Psoas muscle (tissue), 8 donors: ENCODE results near the gene TMEM161A. TPM values are rescaled to one million over a fixed set of nuclear protein-coding genes. Genes with fewer than 3 reads are reported as not detected.

Experiments
- ATAC-seq, 4 donors: fragments of 200-7000 bp; cut with Tn5 transposase; one replicate each; pipeline ENCODE4 v1.9.1; 2020; ENCODE audit warnings: moderate library complexity in 3 of 4, mild to moderate bottlenecking in 2 of 4
- DNase-seq, 2 donors: peaks; one replicate each; pipeline ENCODE4 v3.0.0-alpha.2; 2020
- H3K27ac ChIP-seq: fragments of 200-600 bp; one replicate; pipeline ENCODE4 v1.8.0; 2022
- H3K27me3 ChIP-seq, 3 donors: fragments of 200-600 bp in 1 of 3; one replicate each; pipeline versions ENCODE4 v1.6.1 to v1.8.0; 2013 to 2022; ENCODE audit warnings: low read length in 2 of 3, mild to moderate bottlenecking in 2 of 3, moderate library complexity in 1 of 3; ENCODE audit not compliant: insufficient read depth in 3 of 3
- H3K36me3 ChIP-seq, 2 donors: fragments of 200-600 bp in 1 of 2; one replicate each; pipeline versions ENCODE4 v1.6.1 to v1.8.0; 2013 to 2022; ENCODE audit warnings: low read depth in 1 of 2, mild to moderate bottlenecking in 1 of 2, moderate library complexity in 1 of 2; ENCODE audit not compliant: insufficient read depth in 1 of 2
- H3K4me1 ChIP-seq: fragments of 200-600 bp; one replicate; pipeline ENCODE4 v1.8.0; 2022
- H3K4me3 ChIP-seq: fragments of 200-600 bp; one replicate; pipeline ENCODE4 v1.8.0; 2022; ENCODE audit warnings: mild to moderate bottlenecking
- H3K9me3 ChIP-seq: fragments of 200-600 bp; one replicate; pipeline ENCODE4 v1.8.0; 2022
- WGBS, 3 donors: extraction: QIAGEN DNeasy Blood & Tissue Kit; methylation state at CpG; one replicate each; pipeline versions ENCODE4 v1.1.6 to v1.1.7; 2013; 5-methylcytosine and 5-hydroxymethylcytosine counted together
- intact Hi-C, 2 donors: fragments of 100-400 bp; cut with DNase I; formaldehyde crosslinking; loops; one replicate each; pipeline versions ENCODE4 v1.11.0 to v1.14.2; 2022
- polyA plus RNA-seq, 3 donors: library from polyadenylated mRNA; stranded (reverse); fragments of 200-250 nt; gene quantifications; one replicate each; pipeline ENCODE4 v1.2.3, GENCODE V29; 2013
- total RNA-seq, 4 donors: library from RNA; stranded (reverse); fragmentation: NEBNext Ultra II Directional in 2 of 4; extraction: Animal tissue kit (Norgen Biotek cat#: 25700) in 2 of 4; gene quantifications; one replicate each; pipeline versions ENCODE4 v1.2.1 to v1.2.4, GENCODE V29; 2021 to 2023
- TF ChIP-seq, protein P1 (sequence below): fragments of 200-600 bp; IDR thresholded peaks from one replicate; pipeline ENCODE4 v1.8.0; 2022; ENCODE audit warnings: antibody characterized with exemption
- donor health status: healthy with polysubstance abuse.
- donor health status: DM: no; HTN: no; CAD: no; lungs with moderate emphysema.
- donor health status: Bipolar disorder and iron deficiency.
- donor health status: healthy.
- donor health status: DM: yes; HTN: yes; CAD: no.
- donor health status: DM: no; HTN: no; CAD: no.
- donor health status: DM: no; HTN: no; CAD: no.
- donor health status: DM: yes; HTN: yes; CAD: no.

The TMEM161A gene
- total and polyA plus RNA-seq, 7 donors: 30.2 to 61.3 (median 39.0) TPM

GRCh38 chr19:19083413-19084178 lies 54.7 kb downstream of the TMEM161A start:
- Histone ChIP-seq H3K27me3 (no peaks in the 10 kb centered on the region), H3K27ac (no peak overlapping the region), H3K4me3 (no peak overlapping the region), H3K9me3 (no peaks in the 10 kb centered on the region), H3K4me1 (peaks cover 4% of the 10 kb centered on the region), H3K36me3 (peaks cover 0 to 11% of the 10 kb centered on the region in 2 donors)
- WGBS, 3 donors: 59 to 71% (median 65%) methylated on average over 10 of the region's 10 CpGs
- ATAC-seq (peak; percentile 57 to 78 (median 70)), DNase-seq (peak; percentile 41 to 78)
- intact Hi-C loops: no loop called here
- TF ChIP-seq, protein P1, sequence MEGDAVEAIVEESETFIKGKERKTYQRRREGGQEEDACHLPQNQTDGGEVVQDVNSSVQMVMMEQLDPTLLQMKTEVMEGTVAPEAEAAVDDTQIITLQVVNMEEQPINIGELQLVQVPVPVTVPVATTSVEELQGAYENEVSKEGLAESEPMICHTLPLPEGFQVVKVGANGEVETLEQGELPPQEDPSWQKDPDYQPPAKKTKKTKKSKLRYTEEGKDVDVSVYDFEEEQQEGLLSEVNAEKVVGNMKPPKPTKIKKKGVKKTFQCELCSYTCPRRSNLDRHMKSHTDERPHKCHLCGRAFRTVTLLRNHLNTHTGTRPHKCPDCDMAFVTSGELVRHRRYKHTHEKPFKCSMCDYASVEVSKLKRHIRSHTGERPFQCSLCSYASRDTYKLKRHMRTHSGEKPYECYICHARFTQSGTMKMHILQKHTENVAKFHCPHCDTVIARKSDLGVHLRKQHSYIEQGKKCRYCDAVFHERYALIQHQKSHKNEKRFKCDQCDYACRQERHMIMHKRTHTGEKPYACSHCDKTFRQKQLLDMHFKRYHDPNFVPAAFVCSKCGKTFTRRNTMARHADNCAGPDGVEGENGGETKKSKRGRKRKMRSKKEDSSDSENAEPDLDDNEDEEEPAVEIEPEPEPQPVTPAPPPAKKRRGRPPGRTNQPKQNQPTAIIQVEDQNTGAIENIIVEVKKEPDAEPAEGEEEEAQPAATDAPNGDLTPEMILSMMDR: no peak

- peak; percentile 45 to 72 (median 58) for ATAC-seq
- Histone ChIP-seq H3K36me3 (peaks cover 0 to 21% of the 10 kb centered on the region in 2 donors), H3K4me3 (no peak overlapping the region), H3K9me3 (no peaks in the 10 kb centered on the region), H3K27ac (peak overlapping the region; percentile 41), H3K4me1 (peaks cover 4% of the 10 kb centered on the region), H3K27me3 (no peaks in the 10 kb centered on the region)
- 38 to 56% (median 42%) methylated on average over 16 of the region's 16 CpGs for WGBS, 3 donors
- TF ChIP-seq, protein P1: no peak
- intact Hi-C loops: no loop called here
- DNase-seq: peak; percentile 57 to 69
These were observed 56.6 kb downstream of the TMEM161A start for GRCh38 chr19:19081642-19082151.

- Histone ChIP-seq H3K27me3 (no peaks in the 10 kb centered on the region), H3K9me3 (no peaks in the 10 kb centered on the region), H3K27ac (no peak overlapping the region), H3K4me3 (no peak overlapping the region), H3K36me3 (peaks cover 0 to 28% of the 10 kb centered on the region in 2 donors), H3K4me1 (peaks cover 4% of the 10 kb centered on the region)
- no peak for ATAC-seq
- whole genome bisulfite sequencing, 3 donors: 99 to 100% (median 100%) methylated on average over 1 of the region's 1 CpG
- TF ChIP-seq, protein P1: no peak
- intact Hi-C loops: no loop called here
- DNase-seq: no peak
These were observed 58.7 kb downstream of the TMEM161A start for GRCh38 chr19:19079571-19079970.

DNA sequence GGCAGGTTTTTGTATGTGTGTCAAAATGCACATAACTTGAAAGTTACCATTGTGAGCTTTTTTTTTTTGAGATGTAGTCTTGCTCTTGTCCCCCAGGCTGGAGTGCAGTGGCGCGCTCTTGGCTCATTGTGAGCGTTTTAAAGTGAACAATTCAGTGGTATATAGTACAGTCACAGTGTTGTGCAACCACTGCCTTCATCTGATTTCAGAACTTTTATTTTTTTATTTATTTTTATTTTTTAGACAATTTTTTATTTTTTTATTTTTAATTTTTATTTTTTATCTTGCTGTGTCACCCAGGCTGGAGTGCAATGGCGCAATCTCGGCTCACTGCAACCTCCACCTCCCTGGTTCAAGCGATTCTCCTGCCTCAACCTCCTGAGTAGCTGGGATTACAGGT lies 59.5 kb downstream of the TMEM161A start:
- TF ChIP-seq, protein P1: no peak
- 94 to 97% (median 97%) methylated on average over 6 of the region's 6 CpGs for WGBS, 3 donors
- Histone ChIP-seq H3K36me3 (peaks cover 0 to 31% of the 10 kb centered on the region in 2 donors), H3K4me1 (peaks cover 9% of the 10 kb centered on the region), H3K4me3 (no peak overlapping the region), H3K27me3 (no peaks in the 10 kb centered on the region), H3K9me3 (no peaks in the 10 kb centered on the region), H3K27ac (no peak overlapping the region)
- ATAC-seq (no peak), DNase-seq (no peak)
- intact Hi-C loops: no loop called here
